NOMO-1 treated with DMSO at 0.1 percent for 48 hours (cell line): ENCODE measurements around the gene CACNA1H.

Experiments used
- DNase-seq: peaks from one replicate; lab custom pipeline; 2025; ENCODE audit not compliant: unreplicated experiment; lab: John Stamatoyannopoulos, UW

The CACNA1H gene

GRCh38 chr16:1141716-1142115, 11.2 kb upstream of the CACNA1H start:
- DNase-seq: no peak

DNA sequence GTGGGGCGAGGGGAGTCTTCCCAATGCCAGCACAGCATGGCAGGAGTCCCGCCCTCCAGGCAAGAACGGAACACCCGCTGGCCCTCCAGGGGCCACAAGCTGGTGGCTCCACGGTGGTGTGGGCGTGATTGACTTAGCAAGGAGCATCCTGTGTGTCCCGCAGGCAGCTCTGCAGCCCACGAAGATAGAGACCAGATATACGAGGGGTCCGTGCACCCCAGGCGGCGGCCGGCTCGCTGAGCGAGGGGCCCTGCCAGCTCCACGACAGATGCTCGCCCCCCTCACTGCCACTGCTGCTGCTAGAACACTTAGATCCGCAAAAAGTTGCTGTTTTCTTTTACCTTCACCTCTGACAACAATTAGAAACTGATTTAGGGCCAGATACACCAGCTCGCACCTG, 10.0 kb upstream of the CACNA1H start:
- DNase-seq: no peak

GRCh38 chr16:1143761-1144450, 9.0 kb upstream of the CACNA1H start:
- DNase-seq: no peak

GRCh38 chr16:1144476-1145382, 8.2 kb upstream of the CACNA1H start:
- DNase-seq: no peak

DNA sequence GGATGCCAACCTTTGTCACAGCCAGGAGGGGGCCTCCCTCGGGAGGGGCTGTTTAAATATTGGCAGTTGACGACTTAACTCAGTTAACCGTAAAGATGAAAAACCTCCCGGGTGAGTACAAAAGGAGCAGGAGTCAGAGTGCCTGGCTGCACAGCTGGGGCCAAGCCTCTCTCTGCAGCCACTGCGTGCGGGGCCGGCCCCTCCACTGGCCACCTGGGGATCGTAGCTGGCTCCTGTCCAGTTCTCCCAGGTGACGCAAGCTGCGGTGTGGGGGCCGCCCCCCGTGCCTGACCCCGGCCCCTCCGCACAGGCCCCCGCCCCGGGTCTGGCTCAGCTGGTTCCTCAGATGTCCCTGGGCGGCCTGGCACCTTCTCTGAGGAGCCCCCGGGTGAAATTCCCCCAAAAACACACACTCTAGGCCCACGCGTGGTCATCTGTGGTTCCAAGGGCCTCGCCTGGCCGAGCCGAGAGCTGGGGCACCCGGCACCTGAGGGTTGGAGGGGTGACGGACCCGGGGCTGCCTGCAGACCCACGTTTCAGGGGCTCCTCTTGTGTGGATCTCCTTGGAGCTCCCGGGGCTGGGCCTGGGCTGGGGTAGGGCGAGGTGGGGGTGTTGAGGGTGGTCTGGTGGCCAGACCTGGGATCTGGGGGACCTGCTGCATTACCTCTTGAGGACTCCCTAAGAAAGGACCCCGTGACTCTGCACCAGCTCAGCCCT, 7.4 kb upstream of the CACNA1H start:
- DNase-seq: no peak

- DNase-seq: no peak
Measured at GRCh38 chr16:1146409-1146808, 6.5 kb upstream of the CACNA1H start.

DNA sequence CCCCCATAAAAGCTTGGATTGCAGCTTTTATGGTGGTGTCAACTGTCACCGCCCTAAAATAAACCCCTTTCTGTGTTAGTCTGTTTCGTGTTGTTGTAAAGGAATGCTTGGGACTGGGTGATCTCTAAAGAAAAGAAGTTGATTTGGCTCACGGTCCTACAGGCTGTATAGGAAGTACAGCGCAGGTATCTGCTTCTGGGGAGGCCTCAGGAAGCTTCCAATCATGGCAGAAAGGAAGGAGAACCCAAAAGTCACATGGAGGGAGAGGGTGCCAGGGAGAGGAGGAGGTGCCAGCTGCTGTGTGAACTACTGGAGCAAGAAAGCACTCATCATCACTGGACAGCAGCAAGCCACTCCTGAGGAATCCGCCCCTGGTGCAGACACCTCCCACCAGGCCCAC, 5.9 kb upstream of the CACNA1H start:
- no peak for DNase-seq

DNA sequence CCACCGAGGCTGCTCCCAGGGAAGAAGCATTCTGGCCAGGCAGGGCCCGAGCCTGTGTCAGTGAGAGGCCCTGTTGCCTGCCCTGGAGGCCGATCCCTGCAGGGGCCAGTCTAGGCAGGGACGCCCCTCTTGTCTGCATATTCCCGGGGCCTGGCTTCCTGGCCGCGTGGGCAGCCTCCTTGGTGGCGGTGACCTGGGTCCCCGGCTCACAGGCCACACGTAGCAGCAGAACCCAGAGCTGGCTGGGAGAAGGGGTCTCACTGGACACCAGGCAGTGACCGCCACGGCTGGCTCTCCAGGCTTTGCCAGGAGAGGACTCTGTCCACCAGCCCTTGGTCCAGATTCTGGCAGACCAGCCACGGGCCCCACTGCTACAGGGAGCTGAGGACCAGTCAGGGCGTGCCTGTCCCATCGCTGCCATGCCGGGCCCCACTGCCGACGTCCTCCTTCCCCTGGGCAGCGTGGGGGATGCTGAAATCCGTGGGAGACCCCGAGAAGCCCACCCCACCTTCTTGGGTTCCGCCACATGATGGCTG, 3.7 kb upstream of the CACNA1H start:
- no peak for DNase-seq

GRCh38 chr16:1150511-1150982, 2.4 kb upstream of the CACNA1H start:
- DNase-seq: no peak

- no peak for DNase-seq
Measured at GRCh38 chr16:1151424-1152122, 1.3 kb upstream of the CACNA1H start.

GRCh38 chr16:1152123-1152638, 725 bp upstream of the CACNA1H start:
- no peak for DNase-seq

DNA sequence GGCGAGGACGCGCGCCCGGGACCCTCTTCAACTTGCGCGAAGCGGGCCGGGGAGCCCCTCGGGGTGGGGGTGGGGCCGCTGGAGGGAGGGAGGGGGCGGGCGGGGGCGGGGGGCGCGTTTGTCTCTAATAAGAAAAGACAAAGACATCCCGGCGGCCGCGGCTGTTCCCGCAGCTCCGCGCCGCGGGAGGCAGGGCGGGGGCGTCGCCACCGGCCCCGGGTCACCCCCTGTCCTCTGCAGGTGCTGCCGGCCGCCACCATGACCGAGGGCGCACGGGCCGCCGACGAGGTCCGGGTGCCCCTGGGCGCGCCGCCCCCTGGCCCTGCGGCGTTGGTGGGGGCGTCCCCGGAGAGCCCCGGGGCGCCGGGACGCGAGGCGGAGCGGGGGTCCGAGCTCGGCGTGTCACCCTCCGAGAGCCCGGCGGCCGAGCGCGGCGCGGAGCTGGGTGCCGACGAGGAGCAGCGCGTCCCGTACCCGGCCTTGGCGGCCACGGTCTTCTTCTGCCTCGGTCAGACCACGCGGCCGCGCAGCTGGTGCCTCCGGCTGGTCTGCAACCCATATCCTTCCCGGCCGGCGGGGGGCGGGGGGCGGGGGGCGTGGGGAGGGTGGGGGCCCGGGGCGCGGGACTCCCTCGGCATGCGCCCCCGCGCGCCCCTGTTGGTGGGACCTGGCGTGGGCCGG, 714 bp downstream of the CACNA1H start:
- DNase-seq: no peak

DNA sequence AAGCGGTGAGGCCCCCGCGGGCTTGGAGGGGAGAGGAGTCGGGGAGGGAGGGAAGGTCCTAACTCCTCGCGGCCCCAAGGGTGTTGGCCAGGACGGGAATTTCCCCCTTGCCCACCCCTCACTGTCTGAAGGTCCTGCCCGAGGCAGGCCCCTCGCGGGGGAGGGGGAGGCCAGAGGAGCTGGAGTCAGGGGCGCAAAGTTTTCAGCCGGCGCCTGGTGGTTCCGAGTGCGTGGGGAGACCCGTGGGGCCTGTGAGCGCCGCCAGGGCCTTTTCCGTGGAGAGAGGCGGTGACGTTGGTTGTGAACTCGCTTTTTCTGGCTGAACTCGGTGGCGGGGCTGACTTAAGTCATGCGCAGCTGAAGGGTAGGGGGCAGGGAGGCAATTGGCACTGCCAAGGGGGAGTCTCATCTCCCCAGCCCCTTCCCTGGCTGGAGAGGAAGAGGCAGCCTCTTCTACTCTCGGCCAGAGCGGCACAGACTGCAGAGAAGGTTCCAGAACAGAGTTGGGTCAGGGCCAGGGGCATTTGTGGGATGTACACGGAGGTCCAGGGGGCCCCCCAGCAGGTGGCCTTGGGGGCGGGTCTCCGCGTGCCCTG, 1.5 kb downstream of the CACNA1H start:
- DNase-seq: no peak

- no peak for DNase-seq
Measured at GRCh38 chr16:1154887-1155331, 2.0 kb downstream of the CACNA1H start.

GRCh38 chr16:1155353-1156054, 2.6 kb downstream of the CACNA1H start:
- no peak for DNase-seq

- no peak for DNase-seq
Measured at GRCh38 chr16:1156055-1156982, 3.4 kb downstream of the CACNA1H start.

DNA sequence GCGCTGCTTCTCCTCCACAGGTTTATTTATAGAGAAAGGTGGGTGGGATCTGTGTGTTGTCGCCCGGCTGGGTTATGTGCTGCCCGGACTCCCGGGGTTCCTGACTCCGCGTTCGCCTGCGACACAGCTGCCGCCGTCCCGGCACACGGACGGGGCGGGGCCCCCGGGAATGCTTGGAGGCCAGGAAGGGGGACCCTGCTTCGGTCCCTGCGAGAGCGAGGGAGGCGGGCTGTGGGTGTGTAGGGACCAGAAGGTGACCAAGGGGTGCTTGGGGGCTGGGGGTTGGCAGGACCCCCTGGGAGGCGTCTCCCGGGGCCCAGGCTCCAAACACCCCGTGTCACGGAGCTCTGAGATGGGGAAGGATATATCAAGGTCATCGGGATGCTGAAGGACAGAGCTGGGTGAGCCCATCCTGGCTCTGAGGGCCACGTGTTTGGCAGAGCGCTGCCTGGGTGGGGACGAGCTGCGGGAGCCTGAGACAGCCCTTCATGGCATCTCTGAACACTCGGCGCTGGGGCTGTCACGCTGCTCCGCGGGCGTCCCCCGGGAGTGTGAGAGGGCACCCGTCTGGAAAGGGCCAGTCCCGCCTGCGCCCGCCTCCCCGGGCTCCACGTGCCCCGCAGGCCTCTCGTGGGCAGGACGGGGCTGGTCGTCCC, 4.2 kb downstream of the CACNA1H start:
- no peak for DNase-seq
